ENCODE results near the gene U2AF2. TPM values are rescaled to one million over a fixed set of nuclear protein-coding genes. Genes with fewer than 3 reads are reported as not detected.

U2AF2 gene
- total and polyA plus RNA-seq, 8 donors, result 123 to 213 (median 170) TPM

GRCh38 chr19:55656552-55656951 is 1.7 kb downstream of the U2AF2 start:
- no peak for DNase-seq
- H3K4me3 ChIP-seq, result peak overlapping the region; percentile 97 to 100
- H3K27ac ChIP-seq, result no peak overlapping the region
- no peaks in the 10 kb centered on the region for H3K27me3 ChIP-seq
- no peak for TF ChIP-seq CTCF (IDR thresholded peaks at IDR 0.05)
- ATAC-seq, result no peak
- peaks cover 0 to 37% of the 10 kb centered on the region in 2 donors for H3K36me3 ChIP-seq
- intact Hi-C loops (cut with DNase I), result no loop called here
- no peaks in the 10 kb centered on the region for H3K9me3 ChIP-seq
- peaks cover 38 to 56% of the 10 kb centered on the region in 2 donors for H3K4me1 ChIP-seq

GRCh38 chr19:55656988-55657747 is 2.3 kb downstream of the U2AF2 start:
- no peak for TF ChIP-seq CTCF (IDR thresholded peaks at IDR 0.05)
- Histone ChIP-seq H3K36me3 (peaks cover 0 to 38% of the 10 kb centered on the region in 2 donors), H3K27me3 (no peaks in the 10 kb centered on the region), H3K9me3 (no peaks in the 10 kb centered on the region), H3K27ac (no peak overlapping the region), H3K4me1 (peaks cover 38 to 56% of the 10 kb centered on the region in 2 donors), H3K4me3 (peak overlapping the region in 1 of 2 donors; percentile 97)
- ATAC-seq, result no peak
- intact Hi-C loops (cut with DNase I), result no loop called here
- DNase-seq, result peak in 2 of 4 donors; percentile 59 to 66

- peaks cover 38 to 48% of the 10 kb centered on the region in 2 donors for H3K4me1 ChIP-seq
- H3K36me3 ChIP-seq, result peaks cover under 1 to 50% of the 10 kb centered on the region in 2 donors
- intact Hi-C loops (cut with DNase I), result no loop called here
- H3K27ac ChIP-seq, result no peak overlapping the region
- ATAC-seq, result no peak
- no peaks in the 10 kb centered on the region for H3K27me3 ChIP-seq
- H3K4me3 ChIP-seq, result no peak overlapping the region
- DNase-seq, result peak in 1 of 4 donors; percentile 76
- H3K9me3 ChIP-seq, result no peaks in the 10 kb centered on the region
- TF ChIP-seq CTCF (IDR thresholded peaks at IDR 0.05), result no peak
Measured at GRCh38 chr19:55658846-55659459, 4.1 kb downstream of the U2AF2 start.

GRCh38 chr19:55659822-55660221 is 5.0 kb downstream of the U2AF2 start:
- Histone ChIP-seq H3K27me3 (no peaks in the 10 kb centered on the region), H3K9me3 (no peaks in the 10 kb centered on the region), H3K4me1 (peaks cover 38 to 48% of the 10 kb centered on the region in 2 donors), H3K27ac (no peak overlapping the region), H3K4me3 (no peak overlapping the region), H3K36me3 (peaks cover 4 to 59% of the 10 kb centered on the region in 2 donors)
- DNase-seq, result peak in 1 of 4 donors; percentile 31
- no peak for TF ChIP-seq CTCF (IDR thresholded peaks at IDR 0.05)
- no peak for ATAC-seq
- intact Hi-C loops (cut with DNase I), result no loop called here

- peaks cover 38 to 48% of the 10 kb centered on the region in 2 donors for H3K4me1 ChIP-seq
- H3K27ac ChIP-seq, result no peak overlapping the region
- H3K9me3 ChIP-seq, result no peaks in the 10 kb centered on the region
- H3K27me3 ChIP-seq, result no peaks in the 10 kb centered on the region
- no peak overlapping the region for H3K4me3 ChIP-seq
- peaks cover 4 to 65% of the 10 kb centered on the region in 2 donors for H3K36me3 ChIP-seq
- intact Hi-C loops (cut with DNase I), result no loop called here
- no peak for DNase-seq
- no peak for TF ChIP-seq CTCF (IDR thresholded peaks at IDR 0.05)
- ATAC-seq, result no peak
Measured at GRCh38 chr19:55660404-55660803, 5.6 kb downstream of the U2AF2 start.
